ENCODE results near the gene RAD54L2. TPM values are rescaled to one million over a fixed set of nuclear protein-coding genes. Genes with fewer than 3 reads are reported as not detected.
"Not testable (repeated sequence)": the region's sequence is repeated elsewhere in the genome, so short reads cannot be mapped to it uniquely, and the experiment has no call there.

The RAD54L2 gene
- total and polyA plus RNA-seq, 8 donors, result 4.2 to 12.3 (median 8.5) TPM

DNA sequence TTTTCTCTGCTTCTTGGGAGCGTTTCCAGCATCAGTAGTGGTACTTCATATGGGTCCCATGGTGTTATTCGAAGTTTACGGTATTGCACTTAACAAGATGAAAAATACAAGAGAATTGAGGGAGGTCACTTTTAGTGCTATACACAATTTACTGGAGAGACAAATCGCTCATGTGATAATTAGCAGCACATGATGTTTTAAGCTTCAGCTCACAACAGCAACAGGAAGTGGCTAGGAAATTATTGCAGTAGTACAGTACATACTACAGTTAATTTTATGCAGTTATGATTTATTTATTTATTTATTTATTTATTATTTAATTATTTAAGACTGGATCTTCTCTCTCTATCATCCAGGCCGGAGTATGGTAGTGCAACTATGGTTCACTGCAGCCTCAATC is 24.3 kb upstream of the RAD54L2 start:
- intact Hi-C loops (cut with DNase I), result no loop called here
- Histone ChIP-seq H3K36me3 (no peaks in the 10 kb centered on the region), H3K4me3 (no peak overlapping the region), H3K27ac (no peak overlapping the region), H3K27me3 (no peaks in the 10 kb centered on the region), H3K9me3 (no peaks in the 10 kb centered on the region), H3K4me1 (no peaks in the 10 kb centered on the region)
- ATAC-seq (no peak), DNase-seq (no peak), FAIRE-seq (no peak)
- TF ChIP-seq, protein P1, sequence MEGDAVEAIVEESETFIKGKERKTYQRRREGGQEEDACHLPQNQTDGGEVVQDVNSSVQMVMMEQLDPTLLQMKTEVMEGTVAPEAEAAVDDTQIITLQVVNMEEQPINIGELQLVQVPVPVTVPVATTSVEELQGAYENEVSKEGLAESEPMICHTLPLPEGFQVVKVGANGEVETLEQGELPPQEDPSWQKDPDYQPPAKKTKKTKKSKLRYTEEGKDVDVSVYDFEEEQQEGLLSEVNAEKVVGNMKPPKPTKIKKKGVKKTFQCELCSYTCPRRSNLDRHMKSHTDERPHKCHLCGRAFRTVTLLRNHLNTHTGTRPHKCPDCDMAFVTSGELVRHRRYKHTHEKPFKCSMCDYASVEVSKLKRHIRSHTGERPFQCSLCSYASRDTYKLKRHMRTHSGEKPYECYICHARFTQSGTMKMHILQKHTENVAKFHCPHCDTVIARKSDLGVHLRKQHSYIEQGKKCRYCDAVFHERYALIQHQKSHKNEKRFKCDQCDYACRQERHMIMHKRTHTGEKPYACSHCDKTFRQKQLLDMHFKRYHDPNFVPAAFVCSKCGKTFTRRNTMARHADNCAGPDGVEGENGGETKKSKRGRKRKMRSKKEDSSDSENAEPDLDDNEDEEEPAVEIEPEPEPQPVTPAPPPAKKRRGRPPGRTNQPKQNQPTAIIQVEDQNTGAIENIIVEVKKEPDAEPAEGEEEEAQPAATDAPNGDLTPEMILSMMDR (IDR thresholded peaks at IDR 0.05), result no peak
- 77 to 83% methylated on average over 5 of the region's 5 CpGs for WGBS, 2 donors

DNA sequence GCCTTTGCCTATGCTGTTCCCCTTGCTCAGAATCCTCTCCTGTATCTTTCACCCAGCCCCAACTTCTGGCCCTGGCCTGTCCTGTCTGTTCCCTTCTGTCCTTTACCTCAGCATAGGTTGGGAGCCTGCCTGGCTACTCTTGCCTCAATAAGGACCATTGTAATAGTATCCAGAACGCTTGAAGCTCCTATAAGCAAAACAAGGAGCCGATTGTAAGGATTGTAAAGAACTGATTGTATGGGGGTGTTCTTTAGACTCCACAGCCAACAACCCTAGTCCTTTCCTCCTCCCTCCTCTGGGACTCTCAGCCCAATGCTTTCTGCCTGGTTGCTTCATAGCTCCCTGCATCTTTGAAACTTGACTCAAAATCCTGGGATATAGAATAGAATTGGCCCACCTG is 18.7 kb upstream of the RAD54L2 start:
- Histone ChIP-seq H3K36me3 (no peaks in the 10 kb centered on the region), H3K4me1 (no peaks in the 10 kb centered on the region), H3K9me3 (no peaks in the 10 kb centered on the region), H3K27me3 (no peaks in the 10 kb centered on the region), H3K4me3 (no peak overlapping the region), H3K27ac (no peak overlapping the region)
- intact Hi-C loops (cut with DNase I), result no loop called here
- WGBS, 2 donors, result 45 to 55% methylated on average over 2 of the region's 2 CpGs
- ATAC-seq, result no peak
- FAIRE-seq, result no peak
- TF ChIP-seq, protein P1 (IDR thresholded peaks at IDR 0.05), result no peak
- DNase-seq, result no peak

DNA sequence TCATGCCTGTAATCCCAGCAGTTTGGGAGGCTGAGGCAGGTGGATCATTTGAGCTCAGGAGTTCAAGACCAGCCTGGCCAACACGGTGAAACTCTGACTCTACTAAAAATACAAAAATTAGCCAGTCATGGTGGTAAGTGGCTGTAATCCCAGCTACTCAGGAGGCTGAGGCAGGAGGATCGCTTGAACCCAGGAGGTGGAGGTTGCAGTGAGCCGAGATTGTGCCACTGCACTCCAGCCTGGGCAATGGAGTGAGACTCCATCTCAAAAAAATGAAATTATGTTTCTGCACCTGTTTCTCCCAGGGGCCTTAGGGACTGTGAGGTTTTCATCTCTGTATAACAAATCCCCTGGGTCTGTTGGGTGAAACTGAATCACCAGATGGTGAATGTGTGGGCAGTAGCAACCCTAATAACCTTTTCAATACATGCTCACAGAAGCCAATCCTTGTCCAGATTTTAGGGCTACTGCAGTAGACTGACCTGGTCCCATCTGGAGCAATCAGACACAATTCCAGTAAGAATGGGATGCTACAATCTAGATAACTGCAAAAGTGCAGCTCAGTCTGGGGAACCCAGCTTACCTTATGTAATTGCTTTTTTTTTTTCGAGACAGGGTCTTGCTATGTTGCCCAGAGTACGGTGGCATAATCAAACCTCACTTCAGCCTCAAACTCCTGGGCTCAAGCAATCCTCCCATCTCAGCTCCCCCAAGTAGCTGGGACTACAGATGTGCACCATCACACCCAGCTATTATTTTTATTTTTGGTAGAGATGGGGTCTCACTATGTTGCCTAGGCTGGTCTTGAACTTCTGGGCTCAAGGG is 17.4 kb upstream of the RAD54L2 start:
- H3K4me3 ChIP-seq; FAIRE-seq; H3K36me3 ChIP-seq; H3K27ac ChIP-seq; ATAC-seq; H3K9me3 ChIP-seq; H3K4me1 ChIP-seq; H3K27me3 ChIP-seq; DNase-seq; intact Hi-C loops (cut with DNase I): not testable (repeated sequence)
- 60 to 81% methylated on average over 5 of the region's 5 CpGs for WGBS, 2 donors

DNA sequence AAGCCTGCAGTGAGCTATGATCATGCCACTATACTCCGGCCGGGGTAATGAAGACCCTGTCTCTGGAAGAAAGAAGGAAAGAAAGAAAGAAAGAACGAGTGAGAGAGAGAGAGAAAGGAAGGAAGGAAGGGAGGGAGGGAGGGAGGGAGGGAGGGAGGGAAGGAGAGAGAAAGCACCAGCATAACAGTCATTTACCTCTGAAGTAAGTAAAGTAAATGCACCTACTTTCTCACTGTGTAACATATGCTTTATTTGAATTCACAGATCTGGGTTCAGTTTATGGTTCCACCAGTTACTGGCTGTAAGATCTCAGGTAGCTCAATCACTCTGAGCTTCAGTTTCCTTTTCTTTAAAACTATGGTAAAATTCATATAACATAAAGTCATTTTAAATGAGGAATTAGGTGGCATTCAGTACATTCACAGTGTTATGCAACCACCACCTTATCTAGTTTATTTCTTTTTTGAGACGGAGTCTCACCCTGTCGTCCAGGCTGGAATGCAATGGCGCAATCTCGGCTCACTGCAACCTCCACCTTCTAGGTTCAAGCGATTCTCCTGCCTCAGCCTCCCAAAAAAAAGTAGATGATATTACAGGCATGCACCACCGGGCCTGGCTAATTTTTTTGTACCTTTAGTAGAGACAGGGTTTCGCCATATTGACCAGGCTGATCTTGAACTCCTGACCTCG is 16.1 kb upstream of the RAD54L2 start:
- no peaks in the 10 kb centered on the region for H3K4me1 ChIP-seq
- no peak overlapping the region for H3K27ac ChIP-seq
- 61 to 77% methylated on average over 10 to 11 of the region's 11 CpGs for WGBS, 2 donors
- H3K27me3 ChIP-seq, result no peaks in the 10 kb centered on the region
- ATAC-seq (no peak), FAIRE-seq (no peak), DNase-seq (no peak)
- no peaks in the 10 kb centered on the region for H3K36me3 ChIP-seq
- no peak overlapping the region for H3K4me3 ChIP-seq
- intact Hi-C loops (cut with DNase I), result no loop called here
- H3K9me3 ChIP-seq, result no peaks in the 10 kb centered on the region
- TF ChIP-seq, protein P1 (IDR thresholded peaks at IDR 0.05), result no peak

DNA sequence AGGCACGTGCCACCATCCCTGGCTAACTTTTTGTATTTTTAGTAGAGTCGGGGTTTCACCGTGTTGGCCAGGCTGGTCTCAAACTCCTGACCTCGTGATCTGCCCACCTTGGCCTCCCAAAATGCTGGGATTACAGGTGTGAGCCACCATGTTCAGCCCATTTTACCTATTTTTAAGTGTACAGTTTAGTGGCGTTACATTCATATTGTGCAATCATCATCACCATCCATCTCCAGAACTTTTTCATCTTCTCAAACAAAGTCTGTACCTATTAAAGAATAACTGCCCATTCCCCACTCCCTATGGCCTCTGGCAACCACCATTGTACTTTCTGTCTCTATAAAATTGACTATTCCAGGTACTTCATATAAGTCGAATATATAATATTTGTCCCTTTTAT is 13.6 kb upstream of the RAD54L2 start:
- H3K27me3 ChIP-seq; H3K4me3 ChIP-seq; FAIRE-seq; ATAC-seq; H3K36me3 ChIP-seq; DNase-seq; intact Hi-C loops (cut with DNase I); H3K4me1 ChIP-seq; H3K27ac ChIP-seq; H3K9me3 ChIP-seq: not testable (repeated sequence)
- WGBS, 2 donors, result 77 to 85% methylated on average over 6 of the region's 6 CpGs

DNA sequence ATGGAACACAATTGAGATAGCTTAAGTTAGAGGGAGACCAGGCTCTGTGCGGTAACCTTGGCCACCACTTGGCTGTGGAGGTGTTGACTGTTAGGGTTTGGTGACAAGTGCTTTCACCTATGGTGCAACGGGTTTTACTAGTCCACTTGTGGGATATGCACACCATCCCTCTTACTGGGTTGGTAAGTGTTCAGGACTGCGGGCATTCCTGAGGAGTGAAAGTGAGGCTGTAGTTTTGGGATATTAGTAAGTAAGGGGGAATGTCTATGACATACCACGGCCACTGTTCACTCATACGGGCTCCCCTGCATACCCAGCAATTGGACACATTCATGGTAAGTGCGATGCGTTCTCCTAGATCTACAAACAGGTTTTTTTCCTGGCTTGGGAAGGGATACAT is 8.0 kb upstream of the RAD54L2 start:
- DNase-seq, result no peak
- TF ChIP-seq, protein P1 (IDR thresholded peaks at IDR 0.05), result no peak
- H3K9me3 ChIP-seq, result no peaks in the 10 kb centered on the region
- no peak for FAIRE-seq
- no peaks in the 10 kb centered on the region for H3K27me3 ChIP-seq
- no peaks in the 10 kb centered on the region for H3K36me3 ChIP-seq
- no peaks in the 10 kb centered on the region for H3K4me1 ChIP-seq
- WGBS, 2 donors, result 77 to 86% methylated on average over 7 of the region's 7 CpGs
- H3K27ac ChIP-seq, result no peak overlapping the region
- intact Hi-C loops (cut with DNase I), result no loop called here
- no peak overlapping the region for H3K4me3 ChIP-seq
- ATAC-seq, result no peak

Data from pancreas (tissue), 10 donors.